Subcutaneous abdominal adipose tissue (tissue), 5 donors: ENCODE measurements around the gene PSMG3.

Experiments
- H3K27ac ChIP-seq: one replicate; pipeline ENCODE4 v1.7.0; 2013; ENCODE audit warnings: low read depth, mild to moderate bottlenecking, inconsistent platforms, low read length, moderate library complexity
- H3K27me3 ChIP-seq, 5 donors: one replicate each; pipeline ENCODE4 v1.7.0; 2013; ENCODE audit warnings: low read length in 5 of 5, inconsistent platforms in 1 of 5; ENCODE audit not compliant: control insufficient read depth in 5 of 5, insufficient read depth in 4 of 5
- H3K36me3 ChIP-seq, 5 donors: one replicate each; pipeline ENCODE4 v1.7.0; 2013; ENCODE audit warnings: low read length in 5 of 5; ENCODE audit not compliant: control insufficient read depth in 5 of 5, insufficient read depth in 5 of 5
- H3K4me1 ChIP-seq, 5 donors: one replicate each; pipeline ENCODE4 v1.7.0; 2013; ENCODE audit warnings: low read length in 5 of 5, mild to moderate bottlenecking in 3 of 5, moderate library complexity in 1 of 5; ENCODE audit not compliant: control insufficient read depth in 5 of 5, insufficient read depth in 5 of 5
- H3K4me3 ChIP-seq, 5 donors: one replicate each; pipeline ENCODE4 v1.7.0; 2013; ENCODE audit warnings: low read length in 5 of 5, low read depth in 1 of 5
- H3K9ac ChIP-seq, 5 donors: one replicate each; pipeline ENCODE4 v1.7.0; 2013; ENCODE audit warnings: low read length in 5 of 5, mild to moderate bottlenecking in 4 of 5, moderate library complexity in 3 of 5
- H3K9me3 ChIP-seq, 5 donors: one replicate each; pipeline ENCODE4 v1.7.0; 2013; ENCODE audit warnings: low read length in 5 of 5; ENCODE audit not compliant: control insufficient read depth in 5 of 5
- donor health status: healthy.
- donor health status: healthy.
- donor health status: healthy.
- donor health status: healthy.
- donor health status: healthy.

The PSMG3 gene

DNA sequence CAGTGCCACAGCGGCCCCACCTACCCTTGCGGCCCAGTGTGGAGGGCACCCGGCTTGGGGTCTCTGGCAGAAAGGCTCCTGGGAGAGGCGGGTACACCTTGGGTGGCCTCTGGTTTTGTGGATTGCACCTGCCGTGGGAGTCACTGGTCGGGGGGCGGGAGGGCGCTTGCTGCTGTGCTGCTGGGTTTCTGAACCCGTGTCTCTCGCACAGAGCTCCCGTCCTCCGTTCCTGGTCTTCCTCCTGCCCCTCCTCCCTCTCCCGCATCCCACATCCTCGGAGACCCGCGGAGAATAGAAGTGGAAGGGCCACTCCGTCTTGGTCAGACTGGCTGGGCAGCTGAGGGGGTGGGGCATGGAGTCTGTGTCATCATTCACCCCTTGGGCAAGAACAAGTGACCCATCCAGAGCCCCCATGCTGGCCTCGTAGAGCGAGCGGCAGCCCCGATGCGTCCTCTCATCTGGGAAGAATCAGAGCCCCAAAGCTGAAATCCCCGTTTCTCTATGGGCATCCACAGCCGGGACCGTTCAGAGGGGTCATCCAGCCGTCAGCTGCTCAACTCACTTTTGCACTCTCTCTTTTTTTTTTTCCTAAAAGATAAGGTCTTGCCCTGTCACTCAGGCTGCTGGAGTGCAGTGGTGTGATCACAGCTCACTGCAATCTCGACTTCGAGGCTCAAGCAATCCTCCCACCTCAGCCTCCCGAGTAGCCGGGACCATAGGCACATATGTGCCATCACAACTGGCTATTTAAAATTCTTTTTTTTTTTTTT lies 35.3 kb downstream of the PSMG3 start:
- H3K27me3 ChIP-seq, result no peaks in the 10 kb centered on the region
- H3K4me3 ChIP-seq, result peak overlapping the region in 1 of 5 donors; percentile 85
- H3K9me3 ChIP-seq, result no peaks in the 10 kb centered on the region
- H3K4me1 ChIP-seq, result peaks cover 8 to 85% (median 69%) of the 10 kb centered on the region in 5 donors
- H3K36me3 ChIP-seq, result peaks cover 0 to 16% (median 6%) of the 10 kb centered on the region in 5 donors
- peak overlapping the region; percentile 97 for H3K27ac ChIP-seq
- no peak overlapping the region for H3K9ac ChIP-seq

DNA sequence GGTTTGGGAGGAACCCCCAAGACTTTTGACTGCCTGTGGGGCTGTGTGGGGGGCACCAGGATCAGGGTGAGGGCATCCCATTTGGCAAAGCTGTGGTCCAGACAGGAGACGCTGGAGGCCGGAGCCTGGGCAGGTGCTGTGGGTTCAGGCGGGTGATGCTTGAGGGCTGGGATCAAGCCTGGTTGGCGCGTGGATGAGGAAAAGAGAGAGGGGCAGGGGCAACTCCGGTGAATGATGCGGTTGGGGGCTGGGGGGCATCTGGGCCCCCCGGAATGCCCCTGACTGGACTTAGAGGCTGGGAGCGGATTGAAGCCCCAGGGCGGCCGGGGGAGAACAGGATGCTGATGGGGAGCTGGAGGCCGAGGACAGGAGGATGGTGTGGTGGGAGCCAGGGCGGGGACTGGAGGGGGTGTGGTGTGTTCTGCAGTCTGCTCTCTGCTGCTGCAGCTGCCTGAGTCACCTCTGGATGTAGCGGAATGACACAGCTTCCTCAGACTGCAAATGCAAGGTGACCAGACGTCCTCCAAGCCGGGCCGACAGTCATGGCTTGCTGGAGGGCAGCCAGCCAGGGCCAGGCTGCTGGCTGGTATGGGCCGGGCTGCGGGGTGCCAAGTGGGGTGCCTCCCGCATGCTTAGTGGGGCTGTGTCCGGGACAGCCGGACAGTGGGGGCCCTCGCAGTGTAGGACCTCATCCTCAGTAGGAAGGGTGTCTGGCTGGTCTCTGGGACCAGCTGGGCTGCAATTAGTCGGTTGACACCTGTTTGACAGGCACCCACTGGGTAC lies 36.1 kb downstream of the PSMG3 start:
- no peaks in the 10 kb centered on the region for H3K27me3 ChIP-seq
- H3K4me1 ChIP-seq, result peaks cover 8 to 78% (median 64%) of the 10 kb centered on the region in 5 donors
- peak overlapping the region in 3 of 5 donors; percentile 77 to 85 (median 78) for H3K4me3 ChIP-seq
- H3K36me3 ChIP-seq, result peaks cover 0 to 8% (median 0%) of the 10 kb centered on the region in 5 donors
- H3K27ac ChIP-seq, result peak overlapping the region; percentile 97
- H3K9ac ChIP-seq, result peak overlapping the region in 3 of 5 donors; percentile 51 to 92 (median 68)
- H3K9me3 ChIP-seq, result no peaks in the 10 kb centered on the region

GRCh38 chr7:1533255-1533546 lies 36.6 kb downstream of the PSMG3 start:
- Histone ChIP-seq H3K27ac (peak overlapping the region; percentile 97), H3K9me3 (no peaks in the 10 kb centered on the region), H3K4me1 (peaks cover 8 to 74% (median 60%) of the 10 kb centered on the region in 5 donors), H3K4me3 (peak overlapping the region; percentile 54 to 85 (median 78)), H3K27me3 (no peaks in the 10 kb centered on the region), H3K9ac (peak overlapping the region; percentile 51 to 92 (median 78)), H3K36me3 (peaks cover 0 to 8% (median 0%) of the 10 kb centered on the region in 5 donors)

DNA sequence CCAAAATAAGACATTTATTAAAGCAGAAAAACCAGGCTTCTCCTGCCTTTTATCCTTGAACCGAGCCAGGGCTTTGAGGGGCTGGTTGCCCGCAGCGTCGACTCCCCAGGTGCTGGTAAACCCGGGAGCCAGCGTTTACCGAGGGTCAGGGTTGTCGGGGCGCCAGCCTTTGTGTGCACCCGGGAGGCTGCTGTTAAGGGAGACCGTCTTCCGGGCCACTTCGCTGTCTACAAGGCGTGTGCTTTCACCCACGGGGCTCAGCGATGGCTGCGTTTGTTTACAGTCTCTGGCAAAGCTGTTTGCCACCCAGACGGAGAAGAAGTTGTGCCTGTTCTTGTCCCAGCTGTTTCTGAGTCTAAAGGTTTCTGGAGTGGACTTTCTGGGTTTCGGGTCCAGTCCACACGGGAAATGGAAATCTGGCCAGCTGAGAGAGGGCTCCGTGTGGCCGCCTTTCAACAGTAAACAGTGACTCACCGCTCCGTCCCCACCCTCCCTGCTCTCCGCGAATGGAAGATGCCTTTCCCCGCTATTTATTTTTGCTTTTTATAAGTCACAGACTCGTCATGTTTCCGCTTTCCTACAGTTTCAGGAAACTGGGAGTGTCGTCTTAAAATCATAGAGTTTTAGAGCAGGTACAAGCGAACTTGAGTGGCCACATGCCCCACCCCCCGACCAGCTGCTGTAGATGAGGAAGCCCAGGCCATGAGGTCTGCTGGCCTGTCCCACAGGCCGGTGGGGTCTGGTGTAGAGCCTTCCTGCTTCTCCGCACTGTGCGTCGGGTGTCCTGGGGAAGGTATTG lies 37.2 kb downstream of the PSMG3 start:
- Histone ChIP-seq H3K27me3 (no peaks in the 10 kb centered on the region), H3K4me3 (peak overlapping the region; percentile 77 to 85 (median 81)), H3K9ac (peak overlapping the region; percentile 68 to 92 (median 78)), H3K9me3 (no peaks in the 10 kb centered on the region), H3K4me1 (peaks cover 8 to 68% (median 55%) of the 10 kb centered on the region in 5 donors), H3K36me3 (peaks cover 0 to 8% (median 0%) of the 10 kb centered on the region in 5 donors), H3K27ac (peak overlapping the region; percentile 97)

DNA sequence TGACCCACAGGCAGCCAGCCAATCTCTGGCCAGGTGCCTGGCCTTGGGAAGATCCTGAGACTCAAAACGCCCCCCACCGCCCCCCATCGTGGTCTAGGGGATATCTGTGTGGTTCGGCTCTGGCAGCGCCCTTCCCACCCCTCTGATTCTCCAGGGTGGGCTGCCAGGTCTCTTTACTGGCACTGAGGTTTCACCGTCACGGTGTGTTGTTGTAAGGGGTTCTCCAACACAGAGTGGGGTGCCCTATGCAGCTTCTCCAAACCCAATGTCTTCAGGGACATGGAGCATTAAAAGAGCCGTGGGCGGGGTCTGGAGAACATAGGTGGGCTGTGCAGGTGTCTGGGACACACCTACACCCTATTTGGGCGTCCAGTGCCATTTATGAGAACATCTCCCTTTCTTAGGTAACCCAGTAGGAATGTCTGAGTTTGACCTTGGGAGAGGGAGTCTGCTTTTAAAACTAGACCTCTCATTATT lies 37.8 kb downstream of the PSMG3 start:
- H3K9ac ChIP-seq, result peak overlapping the region; percentile 68 to 92 (median 78)
- peaks cover 0 to 8% (median 0%) of the 10 kb centered on the region in 5 donors for H3K36me3 ChIP-seq
- H3K9me3 ChIP-seq, result no peaks in the 10 kb centered on the region
- peak overlapping the region; percentile 97 for H3K27ac ChIP-seq
- H3K27me3 ChIP-seq, result no peaks in the 10 kb centered on the region
- peaks cover 8 to 63% (median 50%) of the 10 kb centered on the region in 5 donors for H3K4me1 ChIP-seq
- H3K4me3 ChIP-seq, result peak overlapping the region; percentile 77 to 85 (median 81)

GRCh38 chr7:1531263-1531978 lies 38.4 kb downstream of the PSMG3 start:
- peak overlapping the region; percentile 77 to 85 (median 81) for H3K4me3 ChIP-seq
- H3K9me3 ChIP-seq, result no peaks in the 10 kb centered on the region
- peak overlapping the region in 4 of 5 donors; percentile 76 to 92 (median 82) for H3K9ac ChIP-seq
- H3K27ac ChIP-seq, result peak overlapping the region; percentile 97
- no peaks in the 10 kb centered on the region for H3K27me3 ChIP-seq
- H3K4me1 ChIP-seq, result peaks cover 9 to 60% (median 44%) of the 10 kb centered on the region in 5 donors
- peaks cover 0 to 8% (median 0%) of the 10 kb centered on the region in 5 donors for H3K36me3 ChIP-seq

DNA sequence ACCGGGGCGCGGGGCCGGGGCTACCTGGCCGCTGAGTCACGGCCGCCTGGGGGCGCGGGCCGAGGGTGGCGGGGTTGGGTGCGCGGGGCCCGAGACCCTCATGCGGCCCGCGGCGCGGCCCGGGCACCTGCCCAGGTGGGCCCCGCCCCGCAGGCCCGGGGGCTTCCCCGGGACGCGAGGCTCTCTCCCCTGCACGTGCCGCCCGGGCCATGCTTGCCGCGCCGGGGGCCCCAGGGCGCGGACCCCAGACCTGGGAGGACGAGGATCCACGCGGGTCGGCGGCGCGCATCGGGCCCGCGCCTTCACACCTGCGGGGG lies 38.9 kb downstream of the PSMG3 start:
- no peaks in the 10 kb centered on the region for H3K9me3 ChIP-seq
- H3K9ac ChIP-seq, result peak overlapping the region in 1 of 5 donors; percentile 76
- H3K36me3 ChIP-seq, result peaks cover 0 to 8% (median 0%) of the 10 kb centered on the region in 5 donors
- peaks cover 8 to 56% (median 39%) of the 10 kb centered on the region in 5 donors for H3K4me1 ChIP-seq
- no peak overlapping the region for H3K27ac ChIP-seq
- peak overlapping the region in 4 of 5 donors; percentile 77 to 85 (median 80) for H3K4me3 ChIP-seq
- H3K27me3 ChIP-seq, result no peaks in the 10 kb centered on the region

GRCh38 chr7:1529383-1530116 lies 40.3 kb downstream of the PSMG3 start:
- H3K36me3 ChIP-seq, result no peaks in the 10 kb centered on the region
- H3K9ac ChIP-seq, result no peak overlapping the region
- no peak overlapping the region for H3K27ac ChIP-seq

More at GRCh38 chr7:1529383-1530116, 40.3 kb downstream of the PSMG3 start:
- Histone ChIP-seq H3K9me3 (no peaks in the 10 kb centered on the region), H3K27me3 (no peaks in the 10 kb centered on the region), H3K4me3 (peak overlapping the region in 2 of 5 donors; percentile 55 to 85), H3K4me1 (peaks cover 8 to 45% (median 35%) of the 10 kb centered on the region in 5 donors)
